Activated CD4-positive, alpha-beta T cell treated with anti-CD3 and anti-CD28 coated beads, Interleukin-2, amount 10 ng/mL, durations not matched to agents 24 days and 14 days (primary cell): ENCODE measurements around the gene TGFBI. TPM values are rescaled to one million over a fixed set of nuclear protein-coding genes. Genes with fewer than 3 reads are reported as not detected.

ENCODE experiments used
- DNase-seq: peaks from one replicate; pipeline ENCODE4 v3.0.0; 2022
- H3K27ac Mint-ChIP-seq: one replicate; pipeline ENCODE4 v1.8.0; 2022; ENCODE audit warnings: mild to moderate bottlenecking, mixed read lengths
- H3K27me3 Mint-ChIP-seq: one replicate; pipeline ENCODE4 v1.8.0; 2022; ENCODE audit warnings: mixed read lengths
- H3K36me3 Mint-ChIP-seq: one replicate; pipeline ENCODE4 v1.8.0; 2022; ENCODE audit warnings: low read depth, mild to moderate bottlenecking, mixed read lengths
- H3K4me1 Mint-ChIP-seq: one replicate; pipeline ENCODE4 v1.8.0; 2021; ENCODE audit warnings: mixed read lengths
- H3K4me3 Mint-ChIP-seq: one replicate; pipeline ENCODE4 v1.8.0; 2022; ENCODE audit warnings: mild to moderate bottlenecking, moderate library complexity, mixed read lengths
- H3K9me3 Mint-ChIP-seq: one replicate; pipeline ENCODE4 v1.8.0; 2021; ENCODE audit warnings: mixed read lengths
- intact Hi-C: fragments of 100-400 bp; cut with micrococcal nuclease; formaldehyde crosslinking; loops from one replicate; pipeline ENCODE4 v1.15.1; 2023
- total RNA-seq: library from RNA; stranded (reverse); gene quantifications from 2 replicates; pipeline ENCODE4 v1.2.3, GENCODE V29; 2022

Gene TGFBI
- total RNA-seq, 1 donor from 2014 or later = not detected

- DNase-seq = no peak
- Mint-ChIP-seq H3K27me3 (peaks cover 17% of the 10 kb centered on the region), H3K27ac (no peak overlapping the region), H3K4me3 (no peak overlapping the region), H3K4me1 (no peaks in the 10 kb centered on the region), H3K9me3 (no peaks in the 10 kb centered on the region), H3K36me3 (no peaks in the 10 kb centered on the region)
- intact Hi-C loops = no loop called here
These were observed 71.1 kb downstream of the TGFBI start for GRCh38 chr5:136099870-136100269.

GRCh38 chr5:136101884-136102283 lies 73.1 kb downstream of the TGFBI start:
- Mint-ChIP-seq H3K9me3 (no peaks in the 10 kb centered on the region), H3K4me1 (no peaks in the 10 kb centered on the region), H3K27ac (no peak overlapping the region), H3K36me3 (no peaks in the 10 kb centered on the region), H3K27me3 (peaks cover 12% of the 10 kb centered on the region), H3K4me3 (no peak overlapping the region)
- intact Hi-C loops = no loop called here
- DNase-seq = no peak

GRCh38 chr5:136103118-136103517 lies 74.3 kb downstream of the TGFBI start:
- intact Hi-C loops = no loop called here
- H3K27ac Mint-ChIP-seq = no peak overlapping the region
- no peak overlapping the region for H3K4me3 Mint-ChIP-seq
- H3K27me3 Mint-ChIP-seq = peaks cover 12% of the 10 kb centered on the region
- no peaks in the 10 kb centered on the region for H3K36me3 Mint-ChIP-seq
- no peak for DNase-seq
- H3K9me3 Mint-ChIP-seq = no peaks in the 10 kb centered on the region
- H3K4me1 Mint-ChIP-seq = no peaks in the 10 kb centered on the region

GRCh38 chr5:136104306-136104965 lies 75.6 kb downstream of the TGFBI start:
- H3K4me3 Mint-ChIP-seq = no peak overlapping the region
- no peaks in the 10 kb centered on the region for H3K4me1 Mint-ChIP-seq
- DNase-seq = no peak
- H3K36me3 Mint-ChIP-seq = no peaks in the 10 kb centered on the region
- no peak overlapping the region for H3K27ac Mint-ChIP-seq
- intact Hi-C loops = no loop called here
- H3K27me3 Mint-ChIP-seq = peaks cover 8% of the 10 kb centered on the region
- no peaks in the 10 kb centered on the region for H3K9me3 Mint-ChIP-seq

- Mint-ChIP-seq H3K27ac (no peak overlapping the region), H3K9me3 (no peaks in the 10 kb centered on the region), H3K27me3 (peaks cover 6% of the 10 kb centered on the region), H3K4me3 (no peak overlapping the region), H3K36me3 (no peaks in the 10 kb centered on the region), H3K4me1 (no peaks in the 10 kb centered on the region)
- intact Hi-C loops = no loop called here
- no peak for DNase-seq
These were observed 77.7 kb downstream of the TGFBI start for GRCh38 chr5:136106351-136107031.

GRCh38 chr5:136108180-136108611 lies 79.4 kb downstream of the TGFBI start:
- intact Hi-C loops = no loop called here
- H3K27me3 Mint-ChIP-seq = peaks cover 6% of the 10 kb centered on the region
- no peaks in the 10 kb centered on the region for H3K36me3 Mint-ChIP-seq
- H3K27ac Mint-ChIP-seq = no peak overlapping the region
- H3K4me1 Mint-ChIP-seq = no peaks in the 10 kb centered on the region
- no peak for DNase-seq
- no peak overlapping the region for H3K4me3 Mint-ChIP-seq
- H3K9me3 Mint-ChIP-seq = no peaks in the 10 kb centered on the region

GRCh38 chr5:136108766-136109165 lies 80.0 kb downstream of the TGFBI start:
- Mint-ChIP-seq H3K9me3 (no peaks in the 10 kb centered on the region), H3K36me3 (no peaks in the 10 kb centered on the region), H3K27ac (no peak overlapping the region), H3K4me1 (no peaks in the 10 kb centered on the region), H3K4me3 (no peak overlapping the region), H3K27me3 (peaks cover 7% of the 10 kb centered on the region)
- DNase-seq = no peak
- intact Hi-C loops = no loop called here

- intact Hi-C loops = no loop called here
- Mint-ChIP-seq H3K27me3 (peaks cover 5% of the 10 kb centered on the region), H3K36me3 (no peaks in the 10 kb centered on the region), H3K9me3 (no peaks in the 10 kb centered on the region), H3K4me3 (no peak overlapping the region), H3K27ac (no peak overlapping the region), H3K4me1 (no peaks in the 10 kb centered on the region)
- no peak for DNase-seq
These were observed 80.8 kb downstream of the TGFBI start for GRCh38 chr5:136109453-136110135.

Other genes starting within 250 kb of the TGFBI start
- gene SLC25A48, start 194.3 kb upstream of the TGFBI start, total RNA-seq = not detected in 2 replicates
- 0.75 TPM in 1 of 2 replicates, not detected in the other for gene IL9, start 133.1 kb upstream of the TGFBI start, total RNA-seq
- gene LECT2, start 74.0 kb upstream of the TGFBI start, total RNA-seq = not detected in 2 replicates
- 12.8 and 16.7 TPM in 2 replicates for gene SMAD5, start 103.9 kb downstream of the TGFBI start, total RNA-seq
- gene SMIM32, start 164.2 kb downstream of the TGFBI start, total RNA-seq = not detected in 2 replicates